ENCODE data around the gene RTN4RL2.
A peak's percentile ranks its signal among the peaks of the same experiment; 100 is the strongest.

RTN4RL2 gene

DNA sequence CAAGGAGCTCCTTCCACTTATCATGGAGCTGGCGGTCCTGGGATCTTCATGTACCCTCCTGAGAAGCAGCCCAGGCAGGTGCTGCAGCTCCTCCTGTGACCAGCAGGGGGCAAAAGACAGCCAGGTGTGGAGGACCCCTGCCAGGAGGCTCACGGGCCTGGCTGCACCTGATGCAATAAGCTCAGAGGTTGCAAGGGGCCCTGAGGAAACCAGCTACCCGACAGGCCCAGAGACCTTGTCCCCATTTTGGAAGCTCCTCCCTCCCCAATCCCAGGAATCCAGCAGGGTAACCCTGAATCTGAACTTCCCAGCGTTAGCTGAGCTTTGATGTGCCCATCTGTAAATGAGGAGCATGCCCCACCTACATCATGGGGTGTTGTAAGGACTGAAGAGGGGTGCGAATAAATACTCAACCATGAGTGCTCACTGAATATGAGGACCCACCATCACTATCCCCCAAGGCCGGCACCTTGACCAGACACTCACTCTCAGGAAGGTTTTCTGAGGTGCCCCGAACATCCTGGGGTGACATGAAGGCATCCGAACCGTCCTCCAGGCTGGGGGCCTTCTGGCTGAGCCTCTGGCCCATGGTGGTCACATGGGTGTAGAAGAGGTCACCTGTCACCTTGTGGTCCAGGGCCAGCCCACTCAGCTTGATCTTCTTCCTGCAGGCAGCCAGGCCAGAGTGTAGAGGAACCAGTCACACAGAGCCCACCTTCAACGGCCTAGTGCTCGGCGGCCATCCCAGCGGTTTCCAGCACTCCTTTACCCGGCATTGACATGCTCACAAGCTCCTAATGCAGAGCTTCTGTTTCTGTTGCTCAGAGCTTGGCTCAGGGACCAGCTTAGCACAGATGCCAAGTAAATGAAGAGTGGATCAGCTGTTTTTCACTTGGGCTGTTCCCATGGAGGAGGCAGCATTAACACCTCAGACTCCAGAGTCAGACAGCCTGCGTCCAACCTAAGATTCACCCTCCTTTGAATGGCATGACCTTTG lies 33.5 kb downstream of the RTN4RL2 start:
- in situ Hi-C loops (cut with HindIII; ENCODE audit: low pct_unique_long_range_greater_than_20kb, low sequenced_read_pairs): no loop called here
- peak; percentile 73 to 85 for DNase-seq (ENCODE audit: low read depth in 1 of 2, low spot score in 1 of 2)
- no peak for TF ChIP-seq JUND (IDR thresholded peaks at IDR 0.05; ENCODE audit: low read depth)

DNA sequence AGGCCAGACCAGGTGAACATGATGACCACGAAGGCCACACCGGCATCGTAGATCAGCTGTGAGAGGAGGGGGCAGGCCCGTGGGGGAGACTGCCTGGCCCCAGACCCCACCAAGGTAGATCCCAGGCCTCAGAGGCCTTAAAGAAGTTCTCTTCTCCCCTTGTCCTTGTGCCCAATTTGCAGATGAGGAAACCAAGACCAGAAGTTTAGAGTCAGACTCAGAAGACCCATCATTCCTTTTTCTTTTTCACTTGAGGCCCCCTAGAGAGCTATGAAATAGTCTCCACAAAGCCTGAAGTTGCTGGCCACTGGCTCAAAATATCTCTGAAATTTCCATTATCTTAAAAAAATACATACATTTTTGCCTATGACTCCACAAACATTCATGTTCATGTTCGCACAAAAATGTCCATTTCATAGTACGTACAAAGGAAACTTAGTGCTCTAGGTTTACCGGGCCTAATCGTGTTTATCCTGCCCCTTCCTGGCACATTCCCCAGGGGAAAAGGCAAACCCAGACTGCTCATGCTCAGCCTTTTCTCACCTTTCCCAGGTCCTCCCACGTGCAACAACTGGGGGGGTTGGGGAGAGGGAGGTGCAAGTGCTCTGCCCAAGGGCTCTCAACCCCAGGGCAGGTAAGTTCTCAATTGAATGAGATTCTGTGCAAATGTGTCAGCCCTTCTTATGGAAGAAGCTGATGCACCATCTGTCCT lies 35.9 kb downstream of the RTN4RL2 start:
- TF ChIP-seq JUND (IDR thresholded peaks at IDR 0.05; ENCODE audit: low read depth): no peak
- DNase-seq (ENCODE audit: low read depth in 1 of 2, low spot score in 1 of 2): no peak
- in situ Hi-C loops (cut with HindIII; ENCODE audit: low pct_unique_long_range_greater_than_20kb, low sequenced_read_pairs): no loop called here

GRCh38 chr11:57497303-57498247 lies 37.2 kb downstream of the RTN4RL2 start:
- DNase-seq (ENCODE audit: low read depth in 1 of 2, low spot score in 1 of 2): no peak
- no peak for TF ChIP-seq JUND (IDR thresholded peaks at IDR 0.05; ENCODE audit: low read depth)
- in situ Hi-C loops (cut with HindIII; ENCODE audit: low pct_unique_long_range_greater_than_20kb, low sequenced_read_pairs): no loop called here

DNA sequence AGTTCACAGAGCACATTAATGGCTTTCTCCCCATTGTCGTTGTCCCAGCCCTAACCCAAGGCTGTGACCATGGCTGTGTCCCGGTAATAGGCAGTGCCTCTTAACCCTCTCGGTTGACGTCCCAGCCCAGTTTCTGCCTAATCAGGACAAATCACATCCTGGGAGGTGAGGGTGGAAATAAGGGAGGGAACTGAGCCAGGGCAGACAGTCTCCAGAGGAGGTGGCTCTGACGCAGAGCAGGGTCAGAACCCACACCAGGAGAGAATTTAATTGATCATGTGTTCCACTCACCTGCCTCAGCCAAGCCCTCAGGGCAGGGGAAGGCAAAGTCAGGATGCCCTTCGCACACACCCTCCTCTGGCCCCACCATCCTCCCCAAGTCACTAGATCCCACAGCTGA lies 38.2 kb downstream of the RTN4RL2 start:
- TF ChIP-seq JUND (IDR thresholded peaks at IDR 0.05; ENCODE audit: low read depth): no peak
- in situ Hi-C loops (cut with HindIII; ENCODE audit: low pct_unique_long_range_greater_than_20kb, low sequenced_read_pairs): no loop called here
- DNase-seq (ENCODE audit: low read depth in 1 of 2, low spot score in 1 of 2): no peak

GRCh38 chr11:57499413-57499982 lies 39.2 kb downstream of the RTN4RL2 start:
- in situ Hi-C loops (cut with HindIII; ENCODE audit: low pct_unique_long_range_greater_than_20kb, low sequenced_read_pairs): no loop called here
- DNase-seq (ENCODE audit: low read depth in 1 of 2, low spot score in 1 of 2): peak; percentile 86 to 96
- TF ChIP-seq JUND (IDR thresholded peaks at IDR 0.05; ENCODE audit: low read depth): no peak

- in situ Hi-C loops (cut with HindIII; ENCODE audit: low pct_unique_long_range_greater_than_20kb, low sequenced_read_pairs): no loop called here
- no peak for TF ChIP-seq JUND (IDR thresholded peaks at IDR 0.05; ENCODE audit: low read depth)
Measured at GRCh38 chr11:57499983-57500461, 39.7 kb downstream of the RTN4RL2 start.

GRCh38 chr11:57500515-57500914 lies 40.2 kb downstream of the RTN4RL2 start:
- no peak for TF ChIP-seq JUND (IDR thresholded peaks at IDR 0.05; ENCODE audit: low read depth)
- DNase-seq (ENCODE audit: low read depth in 1 of 2, low spot score in 1 of 2): no peak
- in situ Hi-C loops (cut with HindIII; ENCODE audit: low pct_unique_long_range_greater_than_20kb, low sequenced_read_pairs): no loop called here

More at GRCh38 chr11:57499983-57500461, 39.7 kb downstream of the RTN4RL2 start:
- no peak for DNase-seq (ENCODE audit: low read depth in 1 of 2, low spot score in 1 of 2)

DNA sequence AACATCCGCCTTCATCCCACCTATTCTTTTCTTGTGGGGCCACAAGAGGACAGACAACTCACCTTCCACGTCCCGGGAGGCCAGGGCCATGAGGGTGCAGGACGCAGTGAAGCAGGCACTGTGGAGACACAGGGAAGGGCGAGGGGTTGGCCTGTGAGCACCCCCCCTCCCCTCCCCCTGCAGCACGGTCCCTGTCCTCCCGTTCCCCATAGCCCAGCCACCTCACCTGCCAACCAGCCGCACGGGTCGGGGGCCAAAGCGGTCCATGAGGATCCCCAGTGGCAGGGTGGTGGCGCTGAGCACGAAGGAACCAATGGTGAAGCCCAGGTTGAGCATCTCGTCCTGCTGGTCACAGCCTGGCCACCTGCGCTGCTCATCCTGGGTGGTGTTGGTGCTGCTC lies 40.6 kb downstream of the RTN4RL2 start:
- TF ChIP-seq JUND (IDR thresholded peaks at IDR 0.05; ENCODE audit: low read depth): no peak
- in situ Hi-C loops (cut with HindIII; ENCODE audit: low pct_unique_long_range_greater_than_20kb, low sequenced_read_pairs): no loop called here
- no peak for DNase-seq (ENCODE audit: low read depth in 1 of 2, low spot score in 1 of 2)

DNA sequence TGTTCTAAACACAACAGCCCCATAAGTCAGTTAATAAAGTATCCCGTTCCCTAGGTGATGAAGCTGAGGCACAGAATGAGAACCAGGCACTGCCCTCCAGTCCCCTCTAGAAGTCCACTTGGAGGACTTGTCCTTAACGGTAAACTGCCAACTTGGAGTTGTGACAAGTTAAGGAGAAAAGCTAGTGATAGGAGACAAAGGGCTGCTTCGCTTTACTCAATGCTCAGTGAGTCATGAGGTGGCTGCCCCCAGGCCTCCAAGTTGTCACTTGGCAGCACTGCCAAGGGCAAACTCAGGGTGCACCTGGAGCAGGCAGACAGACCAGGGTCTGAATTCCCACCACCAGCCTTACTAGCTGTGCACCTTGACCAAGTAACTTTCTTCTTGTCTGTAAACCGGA lies 41.6 kb downstream of the RTN4RL2 start:
- no peak for DNase-seq (ENCODE audit: low read depth in 1 of 2, low spot score in 1 of 2)
- in situ Hi-C loops (cut with HindIII; ENCODE audit: low pct_unique_long_range_greater_than_20kb, low sequenced_read_pairs): no loop called here
- TF ChIP-seq JUND (IDR thresholded peaks at IDR 0.05; ENCODE audit: low read depth): no peak

GRCh38 chr11:57502376-57502775 lies 42.0 kb downstream of the RTN4RL2 start:
- in situ Hi-C loops (cut with HindIII; ENCODE audit: low pct_unique_long_range_greater_than_20kb, low sequenced_read_pairs): no loop called here
- no peak for DNase-seq (ENCODE audit: low read depth in 1 of 2, low spot score in 1 of 2)
- no peak for TF ChIP-seq JUND (IDR thresholded peaks at IDR 0.05; ENCODE audit: low read depth)

- no peak for TF ChIP-seq JUND (IDR thresholded peaks at IDR 0.05; ENCODE audit: low read depth)
- DNase-seq (ENCODE audit: low read depth in 1 of 2, low spot score in 1 of 2): no peak
- in situ Hi-C loops (cut with HindIII; ENCODE audit: low pct_unique_long_range_greater_than_20kb, low sequenced_read_pairs): no loop called here
Measured at GRCh38 chr11:57502870-57503269, 42.5 kb downstream of the RTN4RL2 start.

GRCh38 chr11:57504511-57504910 lies 44.2 kb downstream of the RTN4RL2 start:
- no peak for DNase-seq (ENCODE audit: low read depth in 1 of 2, low spot score in 1 of 2)
- in situ Hi-C loops (cut with HindIII; ENCODE audit: low pct_unique_long_range_greater_than_20kb, low sequenced_read_pairs): no loop called here
- TF ChIP-seq JUND (IDR thresholded peaks at IDR 0.05; ENCODE audit: low read depth): no peak
